ENCODE results near the gene COMT.

DNA sequence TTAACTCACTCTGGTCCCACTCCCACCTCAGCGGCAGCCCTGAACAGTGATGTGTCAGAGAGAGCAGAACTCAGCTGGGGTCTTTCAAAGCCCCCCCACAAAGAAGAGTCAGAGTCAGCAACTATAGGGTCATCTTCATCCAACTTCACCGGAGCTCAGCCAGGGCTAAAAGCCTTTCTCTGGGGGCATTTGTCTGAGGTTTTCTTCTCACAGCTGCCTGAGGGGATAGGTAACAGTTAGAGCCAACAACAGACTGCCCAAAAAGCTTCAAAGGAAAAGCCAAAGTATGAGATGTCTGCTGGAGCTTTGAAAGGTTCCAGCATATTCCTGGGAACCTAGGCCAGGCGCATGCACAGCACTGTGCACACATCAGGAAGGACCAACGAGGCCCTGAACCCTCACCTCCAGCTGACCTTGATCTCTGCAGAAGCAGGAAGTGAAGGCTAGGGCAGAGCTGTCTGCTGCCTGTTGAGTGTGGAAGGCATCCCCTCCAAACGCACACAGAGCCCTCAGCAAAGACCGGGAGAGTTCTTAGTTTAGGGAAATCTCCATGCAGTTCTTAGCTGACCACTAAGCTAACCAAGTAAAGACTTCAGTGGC, 28.1 kb upstream of the COMT start:
- TF ChIP-seq, protein P1, sequence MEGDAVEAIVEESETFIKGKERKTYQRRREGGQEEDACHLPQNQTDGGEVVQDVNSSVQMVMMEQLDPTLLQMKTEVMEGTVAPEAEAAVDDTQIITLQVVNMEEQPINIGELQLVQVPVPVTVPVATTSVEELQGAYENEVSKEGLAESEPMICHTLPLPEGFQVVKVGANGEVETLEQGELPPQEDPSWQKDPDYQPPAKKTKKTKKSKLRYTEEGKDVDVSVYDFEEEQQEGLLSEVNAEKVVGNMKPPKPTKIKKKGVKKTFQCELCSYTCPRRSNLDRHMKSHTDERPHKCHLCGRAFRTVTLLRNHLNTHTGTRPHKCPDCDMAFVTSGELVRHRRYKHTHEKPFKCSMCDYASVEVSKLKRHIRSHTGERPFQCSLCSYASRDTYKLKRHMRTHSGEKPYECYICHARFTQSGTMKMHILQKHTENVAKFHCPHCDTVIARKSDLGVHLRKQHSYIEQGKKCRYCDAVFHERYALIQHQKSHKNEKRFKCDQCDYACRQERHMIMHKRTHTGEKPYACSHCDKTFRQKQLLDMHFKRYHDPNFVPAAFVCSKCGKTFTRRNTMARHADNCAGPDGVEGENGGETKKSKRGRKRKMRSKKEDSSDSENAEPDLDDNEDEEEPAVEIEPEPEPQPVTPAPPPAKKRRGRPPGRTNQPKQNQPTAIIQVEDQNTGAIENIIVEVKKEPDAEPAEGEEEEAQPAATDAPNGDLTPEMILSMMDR (tag by site-specific recombination; IDR thresholded peaks at IDR 0.05) = no peak
- no peak for TF ChIP-seq ZNF530 (tag by site-specific recombination; IDR thresholded peaks at IDR 0.05; ENCODE audit: low read depth)
- TF ChIP-seq ZNF266 (tag by site-specific recombination; IDR thresholded peaks at IDR 0.05; ENCODE audit: low read depth) = no peak
- no peak for TF ChIP-seq MEIS1 (CRISPR knock-in tag; IDR thresholded peaks at IDR 0.05; ENCODE audit: borderline replicate concordance)
- no peak for TF ChIP-seq ZEB2 (tag by site-specific recombination; IDR thresholded peaks at IDR 0.05)
- TF ChIP-seq, protein P2, sequence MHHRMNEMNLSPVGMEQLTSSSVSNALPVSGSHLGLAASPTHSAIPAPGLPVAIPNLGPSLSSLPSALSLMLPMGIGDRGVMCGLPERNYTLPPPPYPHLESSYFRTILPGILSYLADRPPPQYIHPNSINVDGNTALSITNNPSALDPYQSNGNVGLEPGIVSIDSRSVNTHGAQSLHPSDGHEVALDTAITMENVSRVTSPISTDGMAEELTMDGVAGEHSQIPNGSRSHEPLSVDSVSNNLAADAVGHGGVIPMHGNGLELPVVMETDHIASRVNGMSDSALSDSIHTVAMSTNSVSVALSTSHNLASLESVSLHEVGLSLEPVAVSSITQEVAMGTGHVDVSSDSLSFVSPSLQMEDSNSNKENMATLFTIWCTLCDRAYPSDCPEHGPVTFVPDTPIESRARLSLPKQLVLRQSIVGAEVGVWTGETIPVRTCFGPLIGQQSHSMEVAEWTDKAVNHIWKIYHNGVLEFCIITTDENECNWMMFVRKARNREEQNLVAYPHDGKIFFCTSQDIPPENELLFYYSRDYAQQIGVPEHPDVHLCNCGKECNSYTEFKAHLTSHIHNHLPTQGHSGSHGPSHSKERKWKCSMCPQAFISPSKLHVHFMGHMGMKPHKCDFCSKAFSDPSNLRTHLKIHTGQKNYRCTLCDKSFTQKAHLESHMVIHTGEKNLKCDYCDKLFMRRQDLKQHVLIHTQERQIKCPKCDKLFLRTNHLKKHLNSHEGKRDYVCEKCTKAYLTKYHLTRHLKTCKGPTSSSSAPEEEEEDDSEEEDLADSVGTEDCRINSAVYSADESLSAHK (tag by site-specific recombination; IDR thresholded peaks at IDR 0.05) = no peak
